NT2/D1 (cell line): ENCODE measurements around the gene BLCAP.
"Not testable (repeated sequence)": the region's sequence is repeated elsewhere in the genome, so short reads cannot be mapped to it uniquely, and the experiment has no call there.

Experiments
- DNase-seq: peaks from one replicate; pipeline ENCODE4 v3.0.0-alpha.2; 2011; ENCODE audit warnings: low read depth, low spot score
- H3K27me3 ChIP-seq: 2 replicates; pipeline ENCODE4 v1.6.0; 2011; ENCODE audit warnings: mild to moderate bottlenecking; ENCODE audit not compliant: insufficient read length, insufficient read depth
- H3K36me3 ChIP-seq: 2 replicates; pipeline ENCODE4 v1.6.1; 2011; ENCODE audit warnings: mild to moderate bottlenecking, low read length, mixed read lengths; ENCODE audit not compliant: insufficient read depth, insufficient read length
- H3K4me1 ChIP-seq: 2 replicates; pipeline ENCODE4 v1.5.1; 2011; ENCODE audit not compliant: insufficient read depth, insufficient read length
- H3K4me3 ChIP-seq: 2 replicates; pipeline ENCODE4 v1.5.1; 2011; ENCODE audit warnings: low read depth; ENCODE audit not compliant: insufficient read length
- H3K9ac ChIP-seq: 2 replicates; pipeline ENCODE4 v1.6.0; 2011; ENCODE audit warnings: low read depth; ENCODE audit not compliant: insufficient read length
- H3K9me3 ChIP-seq: 2 replicates; pipeline ENCODE4 v1.5.1; 2011; ENCODE audit warnings: mild to moderate bottlenecking, low read length; ENCODE audit not compliant: insufficient read depth
- SUZ12 ChIP-seq: IDR thresholded peaks from 2 replicates; pipeline ENCODE4 v1.6.1; 2011; ENCODE audit not compliant: insufficient read length, insufficient read depth; ENCODE audit errors: extremely low read depth
- YY1 ChIP-seq: IDR thresholded peaks from 2 replicates; pipeline ENCODE4 v1.6.1; 2011; ENCODE audit not compliant: insufficient read length, insufficient read depth
- ZNF274 ChIP-seq: IDR thresholded peaks from 2 replicates; pipeline ENCODE4 v1.6.1; 2011; ENCODE audit warnings: mild to moderate bottlenecking, low read depth, low read length

Gene BLCAP

DNA sequence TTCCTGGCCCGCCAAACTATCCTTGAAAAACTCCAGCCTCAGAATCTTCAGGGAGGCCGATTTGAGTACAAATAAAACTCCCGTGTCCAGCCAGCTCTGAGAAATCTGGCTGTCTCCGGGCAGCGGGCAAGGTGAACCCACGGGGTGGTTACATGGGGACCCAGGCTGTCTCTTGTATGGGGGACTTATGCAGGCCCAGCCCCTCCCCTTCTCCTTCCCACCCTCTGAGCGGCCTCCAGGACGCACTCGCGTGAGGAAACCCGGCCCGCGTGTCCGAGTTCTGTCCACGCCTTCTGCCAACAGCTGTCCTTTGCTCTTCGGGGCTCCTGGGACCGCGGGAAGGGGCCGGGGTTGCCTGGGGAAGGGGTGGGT lies 36.3 kb upstream of the BLCAP start:
- Histone ChIP-seq H3K9me3 (no peaks in the 10 kb centered on the region), H3K36me3 (no peaks in the 10 kb centered on the region), H3K9ac (peak overlapping the region; percentile 42), H3K4me1 (peaks cover 9% of the 10 kb centered on the region), H3K27me3 (peaks cover 5% of the 10 kb centered on the region), H3K4me3 (no peak overlapping the region)
- no peak for DNase-seq
- TF ChIP-seq SUZ12 (no peak), ZNF274 (no peak), YY1 (no peak)

DNA sequence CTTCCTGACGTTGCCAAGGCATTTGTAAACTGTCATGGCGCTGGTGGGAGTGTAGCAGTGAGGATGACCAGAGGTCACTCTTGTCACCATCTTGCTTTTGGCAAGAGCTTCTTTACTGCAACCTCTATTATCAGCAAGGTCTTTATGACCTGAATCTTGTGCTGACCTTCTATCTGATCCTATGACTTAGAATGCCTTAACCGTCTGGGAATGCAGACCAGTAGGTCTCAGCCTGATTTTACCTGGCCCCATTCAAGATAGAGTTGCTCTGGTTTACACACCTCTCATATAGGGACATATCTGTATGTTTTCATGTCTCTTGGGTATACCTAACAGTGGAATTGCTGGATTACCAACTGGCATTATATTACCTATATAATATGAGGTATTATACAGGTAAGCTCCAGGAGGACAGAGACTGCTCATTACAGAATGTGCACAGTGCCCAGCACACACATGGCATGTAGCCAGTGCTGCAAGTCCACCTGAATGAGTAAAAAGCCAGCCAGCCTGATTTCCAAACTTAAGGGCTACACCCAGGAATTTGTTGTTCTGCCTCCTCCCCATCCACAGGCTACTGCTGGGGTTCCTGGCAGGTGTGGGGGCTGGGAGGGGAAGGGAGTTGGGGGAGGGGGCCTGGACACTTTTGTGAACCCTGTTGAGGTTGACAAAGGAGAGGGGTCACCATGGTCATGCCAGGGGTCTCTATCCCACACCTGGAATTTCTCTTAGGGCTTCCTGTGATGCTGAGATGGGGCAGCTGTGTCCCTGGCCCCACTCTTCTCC lies 35.2 kb upstream of the BLCAP start:
- peaks cover 9% of the 10 kb centered on the region for H3K4me1 ChIP-seq
- no peaks in the 10 kb centered on the region for H3K9me3 ChIP-seq
- no peaks in the 10 kb centered on the region for H3K36me3 ChIP-seq
- TF ChIP-seq ZNF274 = no peak
- no peak overlapping the region for H3K9ac ChIP-seq
- no peak overlapping the region for H3K4me3 ChIP-seq
- H3K27me3 ChIP-seq = peaks cover 5% of the 10 kb centered on the region
- DNase-seq = no peak

DNA sequence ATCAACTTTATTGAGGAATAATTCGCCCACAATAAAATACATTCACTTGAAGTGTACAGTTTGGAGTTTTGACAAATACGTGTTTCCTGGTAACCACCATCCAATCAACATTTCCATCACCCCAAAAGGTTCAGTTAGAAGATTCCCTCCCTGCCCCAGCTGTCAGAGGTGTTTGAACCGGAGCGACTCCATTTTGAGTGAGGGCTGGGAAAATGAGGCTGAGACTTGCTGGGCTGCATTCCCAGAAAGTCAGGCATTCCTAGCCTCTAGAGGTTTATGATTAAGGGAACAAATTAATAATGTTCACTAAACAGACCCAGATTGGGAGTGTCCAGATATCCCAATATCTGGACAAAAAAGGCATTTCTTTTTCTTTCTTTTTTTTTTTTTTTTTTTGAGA lies 33.0 kb upstream of the BLCAP start:
- TF ChIP-seq YY1 (no peak), ZNF274 (no peak), SUZ12 (no peak)
- peaks cover 9% of the 10 kb centered on the region for H3K4me1 ChIP-seq
- H3K4me3 ChIP-seq = no peak overlapping the region
- H3K9ac ChIP-seq = no peak overlapping the region
- no peak for DNase-seq
- no peaks in the 10 kb centered on the region for H3K9me3 ChIP-seq
- peaks cover 2% of the 10 kb centered on the region for H3K27me3 ChIP-seq
- no peaks in the 10 kb centered on the region for H3K36me3 ChIP-seq

DNA sequence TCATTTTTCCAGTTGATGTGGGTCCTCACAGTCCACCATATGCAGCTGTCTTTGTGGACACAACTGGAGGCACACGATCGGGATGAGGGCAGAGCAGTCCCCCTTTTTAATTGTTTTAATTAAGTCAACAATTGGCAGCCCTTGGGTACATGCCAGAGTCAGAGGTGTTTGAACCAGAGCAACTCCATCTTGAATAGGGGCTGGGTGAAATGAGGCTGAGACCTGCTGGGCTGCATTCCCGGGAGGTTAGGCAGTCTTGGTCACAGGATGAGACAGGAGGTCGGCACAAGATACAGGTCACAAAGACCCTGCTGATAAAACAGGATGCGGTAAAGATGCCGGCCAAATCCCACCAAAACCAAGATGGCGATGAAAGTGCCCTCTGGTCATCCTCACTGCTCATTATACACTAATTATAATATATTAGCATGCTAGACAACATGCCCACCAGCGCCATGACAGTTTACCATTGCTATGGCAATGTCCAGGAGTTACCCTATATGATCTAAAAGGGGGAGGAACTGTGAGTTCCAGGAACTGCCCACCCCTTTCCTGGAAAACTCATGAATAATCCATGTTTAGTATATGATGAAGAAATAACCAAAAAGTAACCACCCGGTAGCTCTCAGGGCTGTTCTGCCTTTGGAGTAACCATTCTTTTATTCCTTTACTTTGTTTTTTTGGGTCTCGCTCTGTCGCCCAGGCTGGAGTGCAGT lies 31.8 kb upstream of the BLCAP start:
- no peaks in the 10 kb centered on the region for H3K27me3 ChIP-seq
- no peaks in the 10 kb centered on the region for H3K36me3 ChIP-seq
- TF ChIP-seq YY1 (no peak), ZNF274 (no peak), SUZ12 (no peak)
- H3K9ac ChIP-seq = no peak overlapping the region
- no peak overlapping the region for H3K4me3 ChIP-seq
- H3K4me1 ChIP-seq = peaks cover 6% of the 10 kb centered on the region
- H3K9me3 ChIP-seq = no peaks in the 10 kb centered on the region
- DNase-seq = no peak

DNA sequence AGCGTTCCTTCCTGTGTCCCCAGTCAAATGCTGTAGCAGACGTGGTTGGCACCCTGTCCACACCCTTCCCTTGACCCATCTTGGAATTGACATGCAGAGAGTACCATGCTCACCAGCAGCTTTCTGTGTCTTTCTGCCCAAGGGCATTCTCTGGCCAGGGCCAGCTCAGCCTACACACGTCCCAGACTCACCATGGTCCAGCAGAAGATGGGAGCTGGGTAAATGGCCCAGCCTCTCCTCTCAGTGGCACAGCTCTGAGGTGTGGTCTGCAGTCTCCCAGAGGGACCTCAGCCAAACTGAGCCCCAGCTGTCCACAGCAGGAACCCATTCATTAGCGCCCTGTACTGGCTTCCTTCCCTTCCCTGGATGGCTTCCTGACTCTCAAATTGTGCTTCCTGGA lies 31.1 kb upstream of the BLCAP start:
- Histone ChIP-seq H3K9ac (no peak overlapping the region), H3K4me3 (no peak overlapping the region), H3K36me3 (no peaks in the 10 kb centered on the region), H3K9me3 (no peaks in the 10 kb centered on the region), H3K4me1 (peaks cover under 1% of the 10 kb centered on the region), H3K27me3 (no peaks in the 10 kb centered on the region)
- DNase-seq = no peak
- TF ChIP-seq ZNF274 = no peak
- TF ChIP-seq SUZ12 = no peak
- no peak for TF ChIP-seq YY1

DNA sequence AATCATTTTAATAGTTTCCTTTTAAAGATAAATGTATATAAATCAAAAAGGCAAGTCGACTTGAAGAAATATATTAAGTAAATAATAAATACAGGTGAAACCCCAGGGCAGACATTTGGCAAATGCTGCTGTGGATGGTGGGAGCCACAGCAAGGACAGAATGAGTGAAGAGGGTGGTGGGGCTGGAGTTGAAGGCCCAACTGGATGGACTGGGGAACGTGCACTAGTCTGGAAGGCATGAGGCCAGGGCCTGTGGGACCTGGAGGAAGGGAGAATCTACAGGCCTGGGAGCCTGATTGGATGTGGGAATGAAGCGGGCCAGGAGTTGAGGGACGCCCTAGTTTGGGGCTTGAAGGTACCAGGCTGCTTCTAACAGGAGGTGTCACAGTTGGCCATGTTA lies 30.6 kb upstream of the BLCAP start:
- TF ChIP-seq YY1 (no peak), ZNF274 (no peak), SUZ12 (no peak)
- DNase-seq = no peak
- H3K4me3 ChIP-seq = no peak overlapping the region
- H3K9ac ChIP-seq = no peak overlapping the region
- no peaks in the 10 kb centered on the region for H3K36me3 ChIP-seq
- no peaks in the 10 kb centered on the region for H3K4me1 ChIP-seq
- no peaks in the 10 kb centered on the region for H3K27me3 ChIP-seq
- no peaks in the 10 kb centered on the region for H3K9me3 ChIP-seq

DNA sequence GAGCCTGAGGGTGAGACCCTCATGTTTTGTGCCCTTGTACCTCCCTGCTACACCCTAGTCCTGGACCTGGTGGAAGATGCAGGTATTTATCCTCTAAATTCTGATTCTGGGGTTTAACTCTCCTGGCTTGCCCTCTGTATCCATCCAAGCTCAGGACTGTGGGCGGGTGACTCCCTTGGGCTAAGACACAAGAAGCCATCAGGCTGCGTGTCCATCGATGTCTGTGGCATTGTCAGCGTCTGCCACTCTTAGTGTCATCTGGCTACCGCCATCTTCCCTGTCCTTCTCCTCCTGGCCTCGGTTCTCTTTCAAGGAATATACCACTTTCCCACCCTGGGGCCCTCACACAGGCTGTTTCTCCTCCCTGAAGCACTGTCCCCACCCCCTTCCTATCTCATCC lies 28.9 kb upstream of the BLCAP start:
- H3K9ac ChIP-seq = no peak overlapping the region
- no peaks in the 10 kb centered on the region for H3K36me3 ChIP-seq
- H3K9me3 ChIP-seq = no peaks in the 10 kb centered on the region
- no peak for DNase-seq
- H3K27me3 ChIP-seq = no peaks in the 10 kb centered on the region
- H3K4me3 ChIP-seq = no peak overlapping the region
- H3K4me1 ChIP-seq = no peaks in the 10 kb centered on the region
- TF ChIP-seq SUZ12 (no peak), ZNF274 (no peak), YY1 (no peak)

DNA sequence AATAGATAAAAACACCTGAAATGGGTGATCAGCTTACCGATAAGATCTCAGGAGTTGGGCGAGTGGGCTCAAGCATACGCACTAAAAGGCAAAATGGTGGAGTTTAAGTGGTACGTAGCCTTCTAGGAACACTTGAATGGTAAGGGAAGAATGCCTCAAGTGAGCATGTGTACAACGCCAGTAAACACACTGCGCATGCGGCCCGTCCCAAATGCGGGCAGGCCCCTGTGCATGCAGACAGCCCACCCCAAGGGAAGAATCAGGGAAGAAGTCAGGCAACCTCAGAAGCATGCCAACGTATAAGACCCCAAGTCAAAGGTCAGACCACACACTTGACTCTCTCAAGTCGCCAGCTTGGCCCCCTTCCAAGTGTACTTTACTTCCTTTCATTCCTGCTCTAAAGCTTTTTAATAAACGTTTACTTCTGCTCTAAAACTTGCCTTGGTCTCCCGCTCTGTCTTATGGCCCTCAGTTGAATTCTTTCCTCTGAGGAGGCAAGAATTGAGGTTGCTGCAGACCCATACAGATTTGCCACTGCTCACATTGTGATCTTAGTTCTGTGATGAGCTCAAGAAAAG lies 27.1 kb upstream of the BLCAP start:
- H3K4me3 ChIP-seq = not testable (repeated sequence)

More for the DNA sequence above, 27.1 kb upstream of the BLCAP start:
- DNase-seq, H3K36me3 ChIP-seq, H3K9ac ChIP-seq, H3K4me1 ChIP-seq, H3K27me3 ChIP-seq, H3K9me3 ChIP-seq: not testable (repeated sequence)
